ENCODE results near the gene POLR3B.
"Not testable (repeated sequence)": the region's sequence is repeated elsewhere in the genome, so short reads cannot be mapped to it uniquely, and the experiment has no call there.

The POLR3B gene

GRCh38 chr12:106341086-106341877 lies 16.3 kb upstream of the POLR3B start:
- no peak overlapping the region for H3K27ac ChIP-seq
- no peak for DNase-seq (ENCODE audit: low read depth, low spot score)

- peak overlapping the region; percentile 18 for H3K27ac ChIP-seq
- DNase-seq (ENCODE audit: low read depth, low spot score): no peak
These were observed 14.9 kb upstream of the POLR3B start for GRCh38 chr12:106342397-106343213.

GRCh38 chr12:106343214-106343528 lies 14.4 kb upstream of the POLR3B start:
- no peak for DNase-seq (ENCODE audit: low read depth, low spot score)
- no peak overlapping the region for H3K27ac ChIP-seq

GRCh38 chr12:106344131-106344530 lies 13.4 kb upstream of the POLR3B start:
- H3K27ac ChIP-seq: no peak overlapping the region
- DNase-seq (ENCODE audit: low read depth, low spot score): no peak

GRCh38 chr12:106345746-106346145 lies 11.8 kb upstream of the POLR3B start:
- H3K27ac ChIP-seq: no peak overlapping the region
- peak; percentile 24 for DNase-seq (ENCODE audit: low read depth, low spot score)

GRCh38 chr12:106348411-106348810 lies 9.1 kb upstream of the POLR3B start:
- no peak overlapping the region for H3K27ac ChIP-seq
- no peak for DNase-seq (ENCODE audit: low read depth, low spot score)

- no peak for DNase-seq (ENCODE audit: low read depth, low spot score)
- no peak overlapping the region for H3K27ac ChIP-seq
These were observed 4.4 kb upstream of the POLR3B start for GRCh38 chr12:106353175-106353574.

GRCh38 chr12:106358396-106359241 lies 1.1 kb downstream of the POLR3B start:
- no peak for DNase-seq (ENCODE audit: low read depth, low spot score)
- H3K27ac ChIP-seq: peak overlapping the region; percentile 78

- H3K27ac ChIP-seq: no peak overlapping the region
- DNase-seq (ENCODE audit: low read depth, low spot score): no peak
These were observed 2.3 kb downstream of the POLR3B start for GRCh38 chr12:106359646-106360399.

- no peak for DNase-seq (ENCODE audit: low read depth, low spot score)
- no peak overlapping the region for H3K27ac ChIP-seq
These were observed 2.9 kb downstream of the POLR3B start for GRCh38 chr12:106360400-106360994.

GRCh38 chr12:106362971-106363370 lies 5.4 kb downstream of the POLR3B start:
- H3K27ac ChIP-seq: no peak overlapping the region
- DNase-seq (ENCODE audit: low read depth, low spot score): no peak

- DNase-seq (ENCODE audit: low read depth, low spot score): no peak
These were observed 6.7 kb downstream of the POLR3B start for GRCh38 chr12:106364261-106364660.

GRCh38 chr12:106369624-106370346 lies 12.2 kb downstream of the POLR3B start:
- peak; percentile 68 for DNase-seq (ENCODE audit: low read depth, low spot score)
- peak overlapping the region; percentile 80 for H3K27ac ChIP-seq

More at GRCh38 chr12:106364261-106364660, 6.7 kb downstream of the POLR3B start:
- H3K27ac ChIP-seq: no peak overlapping the region

- DNase-seq (ENCODE audit: low read depth, low spot score): no peak
- no peak overlapping the region for H3K27ac ChIP-seq
These were observed 21.2 kb downstream of the POLR3B start for GRCh38 chr12:106378788-106379187.

- DNase-seq (ENCODE audit: low read depth, low spot score): no peak
- no peak overlapping the region for H3K27ac ChIP-seq
These were observed 23.4 kb downstream of the POLR3B start for GRCh38 chr12:106380954-106381353.

- not testable (repeated sequence) for H3K27ac ChIP-seq; DNase-seq (ENCODE audit: low read depth, low spot score)
These were observed 24.3 kb downstream of the POLR3B start for GRCh38 chr12:106381866-106382265.

GRCh38 chr12:106386813-106387535 lies 29.4 kb downstream of the POLR3B start:
- H3K27ac ChIP-seq: no peak overlapping the region
- peak; percentile 31 for DNase-seq (ENCODE audit: low read depth, low spot score)

GRCh38 chr12:106387848-106388377 lies 30.4 kb downstream of the POLR3B start:
- no peak for DNase-seq (ENCODE audit: low read depth, low spot score)
- no peak overlapping the region for H3K27ac ChIP-seq

All from epithelial cell of prostate (primary cell).